Stomach smooth muscle (tissue), 2 donors: ENCODE measurements around the gene DPY30.

Source experiments
- H3K27ac ChIP-seq: one replicate; pipeline ENCODE4 v1.7.0; 2013; ENCODE audit warnings: mild to moderate bottlenecking, low read length, inconsistent platforms
- H3K27me3 ChIP-seq, 2 donors: one replicate each; pipeline ENCODE4 v1.7.0; 2013; ENCODE audit warnings: low read length in 2 of 2; ENCODE audit not compliant: insufficient read depth in 2 of 2, control insufficient read depth in 1 of 2
- H3K36me3 ChIP-seq, 2 donors: one replicate each; pipeline ENCODE4 v1.7.0; 2013; ENCODE audit warnings: low read length in 2 of 2; ENCODE audit not compliant: control insufficient read depth in 2 of 2, insufficient read depth in 2 of 2
- H3K4me1 ChIP-seq: one replicate; pipeline ENCODE4 v1.7.0; 2013; ENCODE audit warnings: low read length; ENCODE audit not compliant: control insufficient read depth, insufficient read depth
- H3K4me3 ChIP-seq, 2 donors: one replicate each; pipeline ENCODE4 v1.7.0; 2013; ENCODE audit warnings: low read length in 2 of 2
- H3K9ac ChIP-seq, 2 donors: one replicate each; pipeline ENCODE4 v1.7.0; 2013; ENCODE audit warnings: low read length in 2 of 2, mild to moderate bottlenecking in 1 of 2
- H3K9me3 ChIP-seq, 2 donors: one replicate each; pipeline ENCODE4 v1.7.0; 2013; ENCODE audit warnings: low read length in 2 of 2; ENCODE audit not compliant: control insufficient read depth in 2 of 2
- donor health status: healthy.
- donor health status: Pancreatic carcinoma.

DPY30 gene

DNA sequence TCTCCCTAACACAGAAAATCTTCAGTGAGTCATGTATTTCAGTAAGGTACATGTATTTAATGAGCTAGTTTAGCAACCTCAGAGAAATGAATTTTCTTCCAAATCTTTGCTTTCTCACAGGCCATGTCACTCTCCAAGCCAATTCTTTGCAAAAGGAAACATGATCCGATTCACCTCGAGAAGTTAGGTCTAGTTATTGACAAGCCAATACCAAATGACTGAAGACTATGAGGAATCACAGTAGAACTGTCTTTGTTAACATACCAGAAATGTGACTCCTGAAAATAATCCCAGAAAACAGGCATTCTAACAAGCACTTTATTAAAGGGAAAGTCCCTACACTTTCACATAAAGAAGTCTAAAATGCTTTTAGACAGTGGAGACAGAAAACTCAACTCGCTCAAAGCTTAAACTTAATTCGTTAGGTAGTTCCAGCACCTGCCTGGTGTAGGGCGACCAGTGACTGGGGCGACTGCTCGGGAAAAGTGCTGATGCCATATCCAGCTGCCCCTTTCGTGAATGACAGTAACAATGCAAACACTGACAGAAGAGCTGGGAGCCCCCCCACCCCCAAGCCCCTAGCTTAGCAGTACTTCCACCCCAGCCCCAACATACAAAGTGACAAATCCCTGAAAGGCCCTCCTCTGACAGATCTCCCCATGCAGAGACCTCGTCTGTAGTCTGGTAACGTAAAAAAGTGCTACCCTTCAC, 30.6 kb downstream of the DPY30 start:
- Histone ChIP-seq H3K4me1 (peaks cover 10% of the 10 kb centered on the region), H3K9ac (peak overlapping the region; percentile 66 to 69), H3K36me3 (no peaks in the 10 kb centered on the region), H3K4me3 (peak overlapping the region; percentile 79 to 84), H3K9me3 (no peaks in the 10 kb centered on the region), H3K27ac (peak overlapping the region; percentile 74), H3K27me3 (no peaks in the 10 kb centered on the region)

DNA sequence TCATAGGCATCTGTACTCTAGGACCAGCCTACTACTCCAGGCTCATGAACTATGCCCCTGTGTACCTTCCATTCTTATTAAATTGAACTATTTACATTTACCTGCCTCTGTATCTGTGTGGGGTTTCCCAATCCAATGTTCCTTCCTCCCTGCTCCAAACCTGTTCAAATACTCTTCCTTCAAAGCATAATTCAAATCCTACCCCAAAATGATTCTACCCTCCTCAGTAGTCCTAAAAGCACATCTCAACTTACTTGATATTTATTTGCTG, 32.5 kb downstream of the DPY30 start:
- no peak overlapping the region for H3K27ac ChIP-seq
- no peak overlapping the region for H3K9ac ChIP-seq
- H3K36me3 ChIP-seq: no peaks in the 10 kb centered on the region
- no peaks in the 10 kb centered on the region for H3K27me3 ChIP-seq
- no peaks in the 10 kb centered on the region for H3K9me3 ChIP-seq
- H3K4me1 ChIP-seq: peaks cover 10% of the 10 kb centered on the region
- no peak overlapping the region for H3K4me3 ChIP-seq

DNA sequence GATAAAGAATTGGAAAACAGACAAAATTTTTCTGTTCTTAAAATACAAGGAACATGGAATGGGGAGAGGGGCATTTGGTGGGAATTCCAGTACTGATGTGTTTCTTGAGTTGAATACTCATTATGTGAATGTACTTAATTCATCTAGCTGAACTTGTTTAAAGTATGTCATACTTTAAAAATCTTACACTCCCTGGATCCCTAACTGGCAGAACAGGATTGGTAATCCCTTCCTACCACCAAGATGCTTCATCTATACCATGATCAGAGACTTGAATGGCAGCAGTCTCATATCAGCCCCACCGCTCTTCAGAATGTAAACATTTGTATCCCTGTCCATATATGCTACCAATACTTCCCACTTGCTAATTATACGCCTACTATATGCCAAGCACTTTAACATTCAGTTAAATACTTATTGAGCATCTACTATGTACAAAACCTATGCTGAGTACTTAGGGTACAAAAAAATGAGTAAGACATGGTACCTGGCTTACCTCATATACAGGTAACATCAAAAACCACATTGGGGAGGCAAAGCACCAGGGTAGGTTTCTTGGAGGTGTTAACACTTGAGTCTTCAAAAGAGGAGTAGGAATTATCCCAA, 34.1 kb downstream of the DPY30 start:
- Histone ChIP-seq H3K27ac (no peak overlapping the region), H3K36me3 (no peaks in the 10 kb centered on the region), H3K9me3 (no peaks in the 10 kb centered on the region), H3K9ac (no peak overlapping the region), H3K4me3 (no peak overlapping the region), H3K4me1 (peaks cover 4% of the 10 kb centered on the region), H3K27me3 (no peaks in the 10 kb centered on the region)

- no peak overlapping the region for H3K27ac ChIP-seq
- H3K9me3 ChIP-seq: no peaks in the 10 kb centered on the region
- H3K27me3 ChIP-seq: no peaks in the 10 kb centered on the region
- H3K4me3 ChIP-seq: no peak overlapping the region
- H3K4me1 ChIP-seq: peaks cover 4% of the 10 kb centered on the region
- no peaks in the 10 kb centered on the region for H3K36me3 ChIP-seq
- H3K9ac ChIP-seq: no peak overlapping the region
Observed at GRCh38 chr2:32003791-32004190, 35.8 kb downstream of the DPY30 start.

- Histone ChIP-seq H3K27ac (no peak overlapping the region), H3K9ac (no peak overlapping the region), H3K9me3 (no peaks in the 10 kb centered on the region), H3K36me3 (no peaks in the 10 kb centered on the region), H3K4me3 (no peak overlapping the region), H3K4me1 (no peaks in the 10 kb centered on the region), H3K27me3 (no peaks in the 10 kb centered on the region)
Observed at GRCh38 chr2:32002406-32002805, 37.2 kb downstream of the DPY30 start.

- H3K9ac ChIP-seq: no peak overlapping the region
- no peaks in the 10 kb centered on the region for H3K27me3 ChIP-seq
- H3K36me3 ChIP-seq: no peaks in the 10 kb centered on the region
Observed at GRCh38 chr2:31999438-31999837, 40.2 kb downstream of the DPY30 start.

GRCh38 chr2:31998731-31999383, 40.7 kb downstream of the DPY30 start:
- Histone ChIP-seq H3K4me1 (no peaks in the 10 kb centered on the region), H3K36me3 (no peaks in the 10 kb centered on the region), H3K27ac (no peak overlapping the region), H3K9ac (no peak overlapping the region), H3K4me3 (no peak overlapping the region), H3K27me3 (no peaks in the 10 kb centered on the region), H3K9me3 (no peaks in the 10 kb centered on the region)

More at GRCh38 chr2:31999438-31999837, 40.2 kb downstream of the DPY30 start:
- Histone ChIP-seq H3K27ac (no peak overlapping the region), H3K9me3 (no peaks in the 10 kb centered on the region), H3K4me1 (no peaks in the 10 kb centered on the region), H3K4me3 (no peak overlapping the region)

GRCh38 chr2:31997653-31998052, 42.0 kb downstream of the DPY30 start:
- no peak overlapping the region for H3K9ac ChIP-seq
- no peaks in the 10 kb centered on the region for H3K9me3 ChIP-seq
- no peak overlapping the region for H3K27ac ChIP-seq
- no peak overlapping the region for H3K4me3 ChIP-seq
- H3K4me1 ChIP-seq: no peaks in the 10 kb centered on the region
- H3K27me3 ChIP-seq: no peaks in the 10 kb centered on the region
- no peaks in the 10 kb centered on the region for H3K36me3 ChIP-seq

DNA sequence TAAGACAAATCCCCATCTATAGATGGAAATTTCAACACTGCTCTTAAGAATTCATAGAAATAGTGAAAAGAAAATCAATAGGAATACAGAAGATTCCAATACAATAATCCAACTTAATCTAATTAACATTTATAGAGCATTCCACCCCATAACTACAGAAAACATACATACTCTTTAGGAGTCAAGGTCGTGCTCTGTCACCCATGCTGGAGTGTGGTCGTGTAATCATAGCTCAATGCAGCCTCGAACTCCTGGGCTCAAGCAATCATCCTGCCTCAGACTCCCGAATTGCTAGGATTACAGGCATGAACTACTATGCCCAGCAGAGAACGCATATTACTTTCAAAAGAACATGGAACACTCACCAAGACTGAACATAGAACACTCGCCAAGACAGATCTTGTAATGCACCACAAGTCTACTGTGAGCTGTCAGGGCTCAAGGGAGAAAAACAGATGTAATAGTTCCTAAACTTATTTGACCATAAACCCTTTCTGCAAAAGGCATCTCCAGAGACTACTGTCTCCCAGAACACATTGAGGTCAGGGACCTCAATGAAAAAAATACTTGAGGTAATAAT, 42.9 kb downstream of the DPY30 start:
- no peaks in the 10 kb centered on the region for H3K36me3 ChIP-seq
- no peaks in the 10 kb centered on the region for H3K27me3 ChIP-seq
- no peak overlapping the region for H3K9ac ChIP-seq

GRCh38 chr2:31992934-31993333, 46.7 kb downstream of the DPY30 start:
- no peaks in the 10 kb centered on the region for H3K9me3 ChIP-seq
- no peaks in the 10 kb centered on the region for H3K27me3 ChIP-seq
- no peak overlapping the region for H3K9ac ChIP-seq
- no peaks in the 10 kb centered on the region for H3K36me3 ChIP-seq
- H3K4me1 ChIP-seq: no peaks in the 10 kb centered on the region
- H3K4me3 ChIP-seq: no peak overlapping the region
- no peak overlapping the region for H3K27ac ChIP-seq

More for the DNA sequence above, 42.9 kb downstream of the DPY30 start:
- H3K9me3 ChIP-seq: no peaks in the 10 kb centered on the region
- no peak overlapping the region for H3K27ac ChIP-seq
- H3K4me3 ChIP-seq: no peak overlapping the region
- no peaks in the 10 kb centered on the region for H3K4me1 ChIP-seq
